HepG2 (cell line): ENCODE results near the gene ERF. TPM values are rescaled to one million over a fixed set of nuclear protein-coding genes. Genes with fewer than 3 reads are reported as not detected.

Source experiments
- ATF7 ChIP-seq, 2 experiments: fragments of 450-650 bp in 1 of 2; sonication (generic) in 1 of 2; formaldehyde crosslinking in 1 of 2; IDR thresholded peaks; 2 replicates each; pipeline versions ENCODE4 v1.4.0 to v1.6.1; 2016 to 2020; ENCODE audit warnings: antibody characterized with exemption in 1 of 2, mild to moderate bottlenecking in 1 of 2, missing genetic modification reagents in 1 of 2
- CAMTA2 ChIP-seq: sonication (generic); formaldehyde crosslinking; IDR thresholded peaks from 2 replicates; pipeline ENCODE4 v1.4.0; 2020; ENCODE audit warnings: mild to moderate bottlenecking, missing genetic modification reagents, borderline replicate concordance
- ELF4 ChIP-seq: sonication (generic); formaldehyde crosslinking; IDR thresholded peaks from 2 replicates; pipeline ENCODE4 v1.5.0; 2020; ENCODE audit warnings: missing genetic modification reagents, mild to moderate bottlenecking, moderate library complexity, borderline replicate concordance
- HIVEP1 ChIP-seq: sonication (generic); formaldehyde crosslinking; IDR thresholded peaks from 2 replicates; pipeline ENCODE4 v1.4.0; 2020; ENCODE audit warnings: mild to moderate bottlenecking, missing genetic modification reagents
- JUN ChIP-seq: sonication (generic); formaldehyde crosslinking; IDR thresholded peaks from 2 replicates; pipeline ENCODE4 v1.4.0; 2020; ENCODE audit warnings: mild to moderate bottlenecking, missing genetic modification reagents
- KDM1A ChIP-seq: IDR thresholded peaks from 2 replicates; pipeline ENCODE4 v1.6.1; 2016; ENCODE audit warnings: missing compliant biosample characterization
- NR2F2 ChIP-seq: IDR thresholded peaks from 2 replicates; pipeline ENCODE4 v1.6.1; 2012; ENCODE audit warnings: low read depth, inconsistent platforms, borderline replicate concordance
- SMAD1 ChIP-seq: sonication (generic); formaldehyde crosslinking; IDR thresholded peaks from 2 replicates; pipeline ENCODE4 v1.4.0; 2020; ENCODE audit warnings: missing genetic modification reagents, low read depth, mild to moderate bottlenecking, borderline replicate concordance
- SNRNP70 ChIP-seq: fragments of 200-400 bp; formaldehyde crosslinking; IDR thresholded peaks from 2 replicates; pipeline ENCODE4 v1.6.1; 2017; ENCODE audit warnings: mild to moderate bottlenecking, low read depth, low read length, moderate library complexity
- TBX2 ChIP-seq: sonication (generic); formaldehyde crosslinking; IDR thresholded peaks from 2 replicates; pipeline ENCODE4 v1.5.0; 2020; ENCODE audit warnings: missing genetic modification reagents, mild to moderate bottlenecking, borderline replicate concordance
- TP53 ChIP-seq: sonication (generic); formaldehyde crosslinking; conservative IDR thresholded peaks from 2 replicates; pipeline ENCODE4 v1.4.0; 2020; ENCODE audit warnings: missing genetic modification reagents
- ZFP36L1 ChIP-seq: sonication (generic); formaldehyde crosslinking; IDR thresholded peaks from 2 replicates; pipeline ENCODE4 v1.8.0; 2022; ENCODE audit warnings: mild to moderate bottlenecking, missing genetic modification reagents, moderate library complexity
- ZNF3 ChIP-seq: IDR thresholded peaks from 2 replicates; pipeline ENCODE4 v1.7.0; 2017; ENCODE audit warnings: inconsistent platforms
- ZNF546 ChIP-seq: sonication (generic); formaldehyde crosslinking; conservative IDR thresholded peaks from 2 replicates; pipeline ENCODE4 v1.8.1; 2023; ENCODE audit warnings: mild to moderate bottlenecking, missing genetic modification reagents
- ZNF569 ChIP-seq: sonication (generic); formaldehyde crosslinking; IDR thresholded peaks from 2 replicates; pipeline ENCODE4 v1.5.0; 2020; ENCODE audit warnings: mild to moderate bottlenecking, missing genetic modification reagents, moderate library complexity, borderline replicate concordance
- ZNF7 ChIP-seq: IDR thresholded peaks from 2 replicates; pipeline ENCODE4 v1.6.1; 2016; ENCODE audit warnings: missing biosample characterization, missing genetic modification reagents
- polyA plus RNA-seq, 8 experiments: library from polyadenylated mRNA; depleted of rRNA in 3 of 8; stranded (reverse) in 7 of 8; unstranded in 1 of 8; fragments of >200 nt; fragmentation: Illumina TruSeq in 4 of 8; extraction: Trizol in 4 of 8; gene quantifications; 2 replicates each; pipeline versions ENCODE4 v1.2.1 to v1.2.3, GENCODE V29; 2011 to 2016; ENCODE audit warnings: low read depth in 4 of 8, missing spikeins in 1 of 8, mixed read lengths in 1 of 8; ENCODE audit not compliant: insufficient read depth in 1 of 8
- total RNA-seq, 5 experiments: library from RNA; depleted of rRNA; stranded (reverse); fragments of >200 nt; fragmentation: Illumina TruSeq; extraction: Trizol; gene quantifications; 2 replicates each; pipeline ENCODE4 v1.2.3, GENCODE V29; 2016; ENCODE audit warnings: low read depth in 1 of 5
- TF ChIP-seq, protein P1 (sequence below): sonication (generic); formaldehyde crosslinking; IDR thresholded peaks from 2 replicates; pipeline ENCODE4 v1.4.0; 2020; ENCODE audit warnings: mild to moderate bottlenecking, missing genetic modification reagents
- TF ChIP-seq, protein P2 (sequence below): sonication (generic); formaldehyde crosslinking; IDR thresholded peaks from 2 replicates; pipeline ENCODE4 v1.4.0; 2020; ENCODE audit warnings: missing genetic modification reagents
- TF ChIP-seq, protein P3 (sequence below): sonication (generic); formaldehyde crosslinking; IDR thresholded peaks from 2 replicates; pipeline ENCODE4 v1.5.0; 2020; ENCODE audit warnings: mild to moderate bottlenecking, missing genetic modification reagents
- TF ChIP-seq, protein P4 (sequence below): sonication (generic); formaldehyde crosslinking; IDR thresholded peaks from 2 replicates; pipeline ENCODE4 v1.5.0; 2020; ENCODE audit warnings: missing genetic modification reagents

Gene ERF
- total and polyA plus RNA-seq, 2 of the 13 experiments (the other 11 are each of a cell fraction or from before 2014, with no cell fraction given), result 67.1 to 69.9 TPM

- TF ChIP-seq, protein P1, sequence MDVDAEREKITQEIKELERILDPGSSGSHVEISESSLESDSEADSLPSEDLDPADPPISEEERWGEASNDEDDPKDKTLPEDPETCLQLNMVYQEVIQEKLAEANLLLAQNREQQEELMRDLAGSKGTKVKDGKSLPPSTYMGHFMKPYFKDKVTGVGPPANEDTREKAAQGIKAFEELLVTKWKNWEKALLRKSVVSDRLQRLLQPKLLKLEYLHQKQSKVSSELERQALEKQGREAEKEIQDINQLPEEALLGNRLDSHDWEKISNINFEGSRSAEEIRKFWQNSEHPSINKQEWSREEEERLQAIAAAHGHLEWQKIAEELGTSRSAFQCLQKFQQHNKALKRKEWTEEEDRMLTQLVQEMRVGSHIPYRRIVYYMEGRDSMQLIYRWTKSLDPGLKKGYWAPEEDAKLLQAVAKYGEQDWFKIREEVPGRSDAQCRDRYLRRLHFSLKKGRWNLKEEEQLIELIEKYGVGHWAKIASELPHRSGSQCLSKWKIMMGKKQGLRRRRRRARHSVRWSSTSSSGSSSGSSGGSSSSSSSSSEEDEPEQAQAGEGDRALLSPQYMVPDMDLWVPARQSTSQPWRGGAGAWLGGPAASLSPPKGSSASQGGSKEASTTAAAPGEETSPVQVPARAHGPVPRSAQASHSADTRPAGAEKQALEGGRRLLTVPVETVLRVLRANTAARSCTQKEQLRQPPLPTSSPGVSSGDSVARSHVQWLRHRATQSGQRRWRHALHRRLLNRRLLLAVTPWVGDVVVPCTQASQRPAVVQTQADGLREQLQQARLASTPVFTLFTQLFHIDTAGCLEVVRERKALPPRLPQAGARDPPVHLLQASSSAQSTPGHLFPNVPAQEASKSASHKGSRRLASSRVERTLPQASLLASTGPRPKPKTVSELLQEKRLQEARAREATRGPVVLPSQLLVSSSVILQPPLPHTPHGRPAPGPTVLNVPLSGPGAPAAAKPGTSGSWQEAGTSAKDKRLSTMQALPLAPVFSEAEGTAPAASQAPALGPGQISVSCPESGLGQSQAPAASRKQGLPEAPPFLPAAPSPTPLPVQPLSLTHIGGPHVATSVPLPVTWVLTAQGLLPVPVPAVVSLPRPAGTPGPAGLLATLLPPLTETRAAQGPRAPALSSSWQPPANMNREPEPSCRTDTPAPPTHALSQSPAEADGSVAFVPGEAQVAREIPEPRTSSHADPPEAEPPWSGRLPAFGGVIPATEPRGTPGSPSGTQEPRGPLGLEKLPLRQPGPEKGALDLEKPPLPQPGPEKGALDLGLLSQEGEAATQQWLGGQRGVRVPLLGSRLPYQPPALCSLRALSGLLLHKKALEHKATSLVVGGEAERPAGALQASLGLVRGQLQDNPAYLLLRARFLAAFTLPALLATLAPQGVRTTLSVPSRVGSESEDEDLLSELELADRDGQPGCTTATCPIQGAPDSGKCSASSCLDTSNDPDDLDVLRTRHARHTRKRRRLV (CRISPR knock-in tag), result no peak
- TF ChIP-seq HIVEP1 (CRISPR knock-in tag), result no peak
- TF ChIP-seq, protein P2, sequence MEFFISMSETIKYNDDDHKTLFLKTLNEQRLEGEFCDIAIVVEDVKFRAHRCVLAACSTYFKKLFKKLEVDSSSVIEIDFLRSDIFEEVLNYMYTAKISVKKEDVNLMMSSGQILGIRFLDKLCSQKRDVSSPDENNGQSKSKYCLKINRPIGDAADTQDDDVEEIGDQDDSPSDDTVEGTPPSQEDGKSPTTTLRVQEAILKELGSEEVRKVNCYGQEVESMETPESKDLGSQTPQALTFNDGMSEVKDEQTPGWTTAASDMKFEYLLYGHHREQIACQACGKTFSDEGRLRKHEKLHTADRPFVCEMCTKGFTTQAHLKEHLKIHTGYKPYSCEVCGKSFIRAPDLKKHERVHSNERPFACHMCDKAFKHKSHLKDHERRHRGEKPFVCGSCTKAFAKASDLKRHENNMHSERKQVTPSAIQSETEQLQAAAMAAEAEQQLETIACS, result no peak
- TF ChIP-seq ZNF7 (CRISPR knock-in tag), result no peak
- TF ChIP-seq SMAD1 (CRISPR knock-in tag), result peak; percentile 62; the same call in 1 of the 2 replicates
- TF ChIP-seq KDM1A (CRISPR knock-in tag), result no peak
- no peak for TF ChIP-seq ZFP36L1
- TF ChIP-seq ATF7 (IDR thresholded peaks at IDR 0.05), result no peak
- TF ChIP-seq ATF7 (CRISPR knock-in tag; IDR thresholded peaks at IDR 0.05), result no peak
- TF ChIP-seq TBX2 (CRISPR knock-in tag), result peak; percentile 88
- no peak for TF ChIP-seq SNRNP70
- TF ChIP-seq NR2F2, result no peak; the same call in 1 of the 2 replicates
- TF ChIP-seq ELF4 (CRISPR knock-in tag), result no peak
- TF ChIP-seq JUN (CRISPR knock-in tag), result no peak
- peak; percentile 30; the same call in 1 of the 2 replicates for TF ChIP-seq TP53 (CRISPR knock-in tag)
- TF ChIP-seq ZNF569 (CRISPR knock-in tag), result no peak
- TF ChIP-seq ZNF3, result no peak
- TF ChIP-seq, protein P3, sequence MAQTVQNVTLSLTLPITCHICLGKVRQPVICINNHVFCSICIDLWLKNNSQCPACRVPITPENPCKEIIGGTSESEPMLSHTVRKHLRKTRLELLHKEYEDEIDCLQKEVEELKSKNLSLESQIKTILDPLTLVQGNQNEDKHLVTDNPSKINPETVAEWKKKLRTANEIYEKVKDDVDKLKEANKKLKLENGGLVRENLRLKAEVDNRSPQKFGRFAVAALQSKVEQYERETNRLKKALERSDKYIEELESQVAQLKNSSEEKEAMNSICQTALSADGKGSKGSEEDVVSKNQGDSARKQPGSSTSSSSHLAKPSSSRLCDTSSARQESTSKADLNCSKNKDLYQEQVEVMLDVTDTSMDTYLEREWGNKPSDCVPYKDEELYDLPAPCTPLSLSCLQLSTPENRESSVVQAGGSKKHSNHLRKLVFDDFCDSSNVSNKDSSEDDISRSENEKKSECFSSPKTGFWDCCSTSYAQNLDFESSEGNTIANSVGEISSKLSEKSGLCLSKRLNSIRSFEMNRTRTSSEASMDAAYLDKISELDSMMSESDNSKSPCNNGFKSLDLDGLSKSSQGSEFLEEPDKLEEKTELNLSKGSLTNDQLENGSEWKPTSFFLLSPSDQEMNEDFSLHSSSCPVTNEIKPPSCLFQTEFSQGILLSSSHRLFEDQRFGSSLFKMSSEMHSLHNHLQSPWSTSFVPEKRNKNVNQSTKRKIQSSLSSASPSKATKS (CRISPR knock-in tag), result no peak
- TF ChIP-seq CAMTA2, result no peak
- TF ChIP-seq ZNF546 (CRISPR knock-in tag), result no peak
- TF ChIP-seq, protein P4, sequence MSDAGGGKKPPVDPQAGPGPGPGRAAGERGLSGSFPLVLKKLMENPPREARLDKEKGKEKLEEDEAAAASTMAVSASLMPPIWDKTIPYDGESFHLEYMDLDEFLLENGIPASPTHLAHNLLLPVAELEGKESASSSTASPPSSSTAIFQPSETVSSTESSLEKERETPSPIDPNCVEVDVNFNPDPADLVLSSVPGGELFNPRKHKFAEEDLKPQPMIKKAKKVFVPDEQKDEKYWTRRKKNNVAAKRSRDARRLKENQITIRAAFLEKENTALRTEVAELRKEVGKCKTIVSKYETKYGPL, result no peak
Observed at GRCh38 chr19:42219812-42220750, 34.8 kb downstream of the ERF start, which contains the start of gene ZNF526 (continued).
